Gastrocnemius medialis (tissue), 4 donors: ENCODE results near the gene RNF224. TPM values are rescaled to one million over a fixed set of nuclear protein-coding genes. Genes with fewer than 3 reads are reported as not detected.

ENCODE experiments used
- ATAC-seq, 2 donors: fragments of 150-250 bp; one replicate each; pipeline ENCODE4 v1.9.1; 2016
- DNase-seq, 2 donors: peaks; one replicate each; pipeline ENCODE4 v3.0.0-alpha.2; 2019
- H3K27ac ChIP-seq, 4 donors: fragments of 200-600 bp; sonication (generic); 1 replicate in 1 of 4; 2 replicates in 3 of 4; pipeline ENCODE4 v1.5.1; 2016 to 2018; ENCODE audit warnings: mild to moderate bottlenecking in 2 of 4, moderate library complexity in 1 of 4
- H3K27me3 ChIP-seq, 3 donors: fragments of 200-600 bp; sonication (generic) in 2 of 3; 1 replicate in 1 of 3; 2 replicates in 2 of 3; pipeline versions ENCODE4 v1.5.1 to v1.6.0; 2016 to 2019; ENCODE audit warnings: mild to moderate bottlenecking in 1 of 3, moderate library complexity in 1 of 3
- H3K36me3 ChIP-seq, 2 donors: fragments of 200-600 bp; sonication (generic) in 1 of 2; one replicate each; pipeline ENCODE4 v1.5.1; 2017 to 2018
- H3K4me1 ChIP-seq, 2 donors: fragments of 200-600 bp; sonication (generic) in 1 of 2; one replicate each; pipeline ENCODE4 v1.5.1; 2016 to 2017; ENCODE audit warnings: mild to moderate bottlenecking in 2 of 2
- H3K4me3 ChIP-seq, 4 donors: fragments of 200-600 bp; sonication (generic) in 3 of 4; 1 replicate in 1 of 4; 2 replicates in 3 of 4; pipeline ENCODE4 v1.5.1; 2016 to 2019; ENCODE audit warnings: mild to moderate bottlenecking in 2 of 4
- H3K9me3 ChIP-seq, 3 donors: fragments of 200-600 bp; sonication (generic) in 2 of 3; 1 replicate in 1 of 3; 2 replicates in 2 of 3; pipeline ENCODE4 v1.5.1; 2016 to 2019
- CTCF ChIP-seq, 5 experiments: fragments of 450-650 bp in 3 of 5; fragments of 200-600 bp in 2 of 5; sonication (generic) in 2 of 5; IDR thresholded peaks in 4 of 5; conservative IDR thresholded peaks in 1 of 5; 1 replicate in 4 of 5; 2 replicates in 1 of 5; pipeline ENCODE4 v1.5.1; 2016 to 2019; ENCODE audit warnings: antibody characterized with exemption in 5 of 5, mild to moderate bottlenecking in 3 of 5, moderate library complexity in 3 of 5
- POLR2A ChIP-seq, 2 donors: fragments of 450-650 bp; IDR thresholded peaks; one replicate each; pipeline ENCODE4 v1.6.1; 2017; ENCODE audit warnings: antibody characterized with exemption in 2 of 2, mild to moderate bottlenecking in 2 of 2, moderate library complexity in 2 of 2
- in situ Hi-C, 4 donors: fragments of 200-750 bp; cut with MboI; loops; one replicate each; pipeline versions ENCODE4 v1.15.0 to v1.8.0; 2017; ENCODE audit warnings: low sequenced_read_pairs in 4 of 4
- intact Hi-C: fragments of 100-400 bp; cut with DNase I; formaldehyde crosslinking; loops from one replicate; pipeline ENCODE4 v1.15.1; 2023; ENCODE audit warnings: low total_unique reads
- total RNA-seq, 4 donors: library from RNA; depleted of rRNA; stranded (reverse); fragments of >200 nt; gene quantifications; one replicate each; pipeline versions ENCODE4 v1.1.0 to v1.2.3, GENCODE V29; 2016

RNF224 gene
- total RNA-seq, 4 donors from 2014 or later = not detected

- peaks cover 0 to 22% of the 10 kb centered on the region in 2 donors for H3K36me3 ChIP-seq
- intact Hi-C loops (no loop called here), in situ Hi-C loops (no loop called here)
- H3K4me1 ChIP-seq = peaks cover 34 to 47% of the 10 kb centered on the region in 2 donors
- no peak for ATAC-seq
- H3K9me3 ChIP-seq = no peaks in the 10 kb centered on the region
- H3K27ac ChIP-seq = peak overlapping the region in 1 of 4 donors; percentile 97
- no peak overlapping the region for H3K4me3 ChIP-seq
- no peak for DNase-seq
- H3K27me3 ChIP-seq = no peaks in the 10 kb centered on the region
- TF ChIP-seq CTCF (IDR thresholded peaks at IDR 0.05 in 4 of 5, conservative IDR thresholded peaks at IDR 0.05 in 1 of 5) = no peak
- TF ChIP-seq POLR2A (IDR thresholded peaks at IDR 0.05) = no peak
Measured at GRCh38 chr9:137191245-137191644, 36.1 kb upstream of the RNF224 start.

GRCh38 chr9:137191691-137192447, 35.4 kb upstream of the RNF224 start:
- TF ChIP-seq POLR2A (IDR thresholded peaks at IDR 0.05) = no peak
- no peak for TF ChIP-seq CTCF (IDR thresholded peaks at IDR 0.05 in 4 of 5, conservative IDR thresholded peaks at IDR 0.05 in 1 of 5)
- Histone ChIP-seq H3K27ac (no peak overlapping the region), H3K36me3 (peaks cover 0 to 22% of the 10 kb centered on the region in 2 donors), H3K9me3 (no peaks in the 10 kb centered on the region), H3K4me3 (no peak overlapping the region), H3K27me3 (no peaks in the 10 kb centered on the region), H3K4me1 (peaks cover 28 to 41% of the 10 kb centered on the region in 2 donors)
- intact Hi-C loops (no loop called here), in situ Hi-C loops (no loop called here)
- DNase-seq = no peak
- no peak for ATAC-seq

GRCh38 chr9:137192448-137192780, 34.9 kb upstream of the RNF224 start:
- in situ Hi-C loops = no loop called here
- ATAC-seq (no peak), DNase-seq (no peak)
- no peaks in the 10 kb centered on the region for H3K27me3 ChIP-seq
- no peak overlapping the region for H3K4me3 ChIP-seq
- H3K4me1 ChIP-seq = peaks cover 25 to 40% of the 10 kb centered on the region in 2 donors
- intact Hi-C loops = no loop called here
- H3K9me3 ChIP-seq = no peaks in the 10 kb centered on the region
- TF ChIP-seq POLR2A (IDR thresholded peaks at IDR 0.05) (no peak), CTCF (IDR thresholded peaks at IDR 0.05 in 4 of 5, conservative IDR thresholded peaks at IDR 0.05 in 1 of 5) (no peak)
- H3K27ac ChIP-seq = no peak overlapping the region
- peaks cover 0 to 22% of the 10 kb centered on the region in 2 donors for H3K36me3 ChIP-seq

- no peaks in the 10 kb centered on the region for H3K27me3 ChIP-seq
Measured at GRCh38 chr9:137192859-137193258, 34.4 kb upstream of the RNF224 start.

More at GRCh38 chr9:137192859-137193258, 34.4 kb upstream of the RNF224 start:
- Histone ChIP-seq H3K4me3 (no peak overlapping the region), H3K9me3 (no peaks in the 10 kb centered on the region), H3K27ac (no peak overlapping the region), H3K36me3 (peaks cover 0 to 22% of the 10 kb centered on the region in 2 donors), H3K4me1 (peaks cover 21 to 40% of the 10 kb centered on the region in 2 donors)
- no peak for DNase-seq
- intact Hi-C loops = no loop called here
- ATAC-seq = no peak
- in situ Hi-C loops = no loop called here
- TF ChIP-seq CTCF (IDR thresholded peaks at IDR 0.05 in 4 of 5, conservative IDR thresholded peaks at IDR 0.05 in 1 of 5) (no peak), POLR2A (IDR thresholded peaks at IDR 0.05) (no peak)
